Psoas muscle (tissue), 8 donors: ENCODE data around the gene SEMA3C. TPM values are rescaled to one million over a fixed set of nuclear protein-coding genes. Genes with fewer than 3 reads are reported as not detected.

ENCODE experiments used
- ATAC-seq, 4 donors: fragments of 200-7000 bp; cut with Tn5 transposase; one replicate each; pipeline ENCODE4 v1.9.1; 2020; ENCODE audit warnings: moderate library complexity in 3 of 4, mild to moderate bottlenecking in 2 of 4
- DNase-seq, 2 donors: peaks; one replicate each; pipeline ENCODE4 v3.0.0-alpha.2; 2020
- H3K27ac ChIP-seq: fragments of 200-600 bp; one replicate; pipeline ENCODE4 v1.8.0; 2022
- H3K27me3 ChIP-seq, 3 donors: fragments of 200-600 bp in 1 of 3; one replicate each; pipeline versions ENCODE4 v1.6.1 to v1.8.0; 2013 to 2022; ENCODE audit warnings: low read length in 2 of 3, mild to moderate bottlenecking in 2 of 3, moderate library complexity in 1 of 3; ENCODE audit not compliant: insufficient read depth in 3 of 3
- H3K36me3 ChIP-seq, 2 donors: fragments of 200-600 bp in 1 of 2; one replicate each; pipeline versions ENCODE4 v1.6.1 to v1.8.0; 2013 to 2022; ENCODE audit warnings: low read depth in 1 of 2, mild to moderate bottlenecking in 1 of 2, moderate library complexity in 1 of 2; ENCODE audit not compliant: insufficient read depth in 1 of 2
- H3K4me1 ChIP-seq: fragments of 200-600 bp; one replicate; pipeline ENCODE4 v1.8.0; 2022
- H3K4me3 ChIP-seq: fragments of 200-600 bp; one replicate; pipeline ENCODE4 v1.8.0; 2022; ENCODE audit warnings: mild to moderate bottlenecking
- H3K9me3 ChIP-seq: fragments of 200-600 bp; one replicate; pipeline ENCODE4 v1.8.0; 2022
- CTCF ChIP-seq: fragments of 200-600 bp; IDR thresholded peaks from one replicate; pipeline ENCODE4 v1.8.0; 2022; ENCODE audit warnings: antibody characterized with exemption
- WGBS, 3 donors: extraction: QIAGEN DNeasy Blood & Tissue Kit; methylation state at CpG; one replicate each; pipeline versions ENCODE4 v1.1.6 to v1.1.7; 2013; 5-methylcytosine and 5-hydroxymethylcytosine counted together
- intact Hi-C, 2 donors: fragments of 100-400 bp; cut with DNase I; formaldehyde crosslinking; loops; one replicate each; pipeline versions ENCODE4 v1.11.0 to v1.14.2; 2022
- polyA plus RNA-seq, 3 donors: library from polyadenylated mRNA; stranded (reverse); fragments of 200-250 nt; gene quantifications; one replicate each; pipeline ENCODE4 v1.2.3, GENCODE V29; 2013
- total RNA-seq, 4 donors: library from RNA; stranded (reverse); fragmentation: NEBNext Ultra II Directional in 2 of 4; extraction: Animal tissue kit (Norgen Biotek cat#: 25700) in 2 of 4; gene quantifications; one replicate each; pipeline versions ENCODE4 v1.2.1 to v1.2.4, GENCODE V29; 2021 to 2023
- donor health status: healthy with polysubstance abuse.
- donor health status: DM: no; HTN: no; CAD: no; lungs with moderate emphysema.
- donor health status: Bipolar disorder and iron deficiency.
- donor health status: healthy.
- donor health status: DM: yes; HTN: yes; CAD: no.
- donor health status: DM: no; HTN: no; CAD: no.
- donor health status: DM: no; HTN: no; CAD: no.
- donor health status: DM: yes; HTN: yes; CAD: no.

SEMA3C gene
- total and polyA plus RNA-seq, 7 donors: 6.6 to 63.1 (median 18.3) TPM

- H3K27ac ChIP-seq: no peak overlapping the region
- ATAC-seq: peak; percentile 51 to 88 (median 79)
- intact Hi-C loops: loop anchor here in 1 of 2 donors (10.0 kb wide), 1 partner anchor 133 kb away; the partner anchor contains the start of gene SEMA3C
- no peaks in the 10 kb centered on the region for H3K27me3 ChIP-seq
- H3K9me3 ChIP-seq: no peaks in the 10 kb centered on the region
- no peaks in the 10 kb centered on the region for H3K36me3 ChIP-seq
- no peak overlapping the region for H3K4me3 ChIP-seq
- DNase-seq: no peak
- H3K4me1 ChIP-seq: peaks cover 41% of the 10 kb centered on the region
- TF ChIP-seq CTCF: no peak
These were observed 137.3 kb downstream of the SEMA3C start for GRCh38 chr7:80781561-80781979.

GRCh38 chr7:80781146-80781545 lies 137.7 kb downstream of the SEMA3C start:
- H3K36me3 ChIP-seq: no peaks in the 10 kb centered on the region
- no peak for TF ChIP-seq CTCF
- 60 to 68% (median 63%) methylated on average over 2 of the region's 2 CpGs for WGBS, 3 donors
- H3K27me3 ChIP-seq: no peaks in the 10 kb centered on the region
- intact Hi-C loops: loop anchor here in 1 of 2 donors (10.0 kb wide), 1 partner anchor 134 kb away; the partner anchor contains the start of gene SEMA3C
- ATAC-seq (no peak), DNase-seq (no peak)
- H3K27ac ChIP-seq: no peak overlapping the region
- no peaks in the 10 kb centered on the region for H3K9me3 ChIP-seq
- no peak overlapping the region for H3K4me3 ChIP-seq
- peaks cover 45% of the 10 kb centered on the region for H3K4me1 ChIP-seq

- no peak overlapping the region for H3K27ac ChIP-seq
- no peak for TF ChIP-seq CTCF
- 83 to 89% (median 88%) methylated on average over 2 of the region's 2 CpGs for WGBS, 3 donors
- ATAC-seq: peak in 1 of 4 donors; percentile 42
- no peaks in the 10 kb centered on the region for H3K36me3 ChIP-seq
- intact Hi-C loops: no loop called here
- H3K27me3 ChIP-seq: no peaks in the 10 kb centered on the region
- no peak for DNase-seq
- peaks cover 59% of the 10 kb centered on the region for H3K4me1 ChIP-seq
- no peak overlapping the region for H3K4me3 ChIP-seq
- H3K9me3 ChIP-seq: no peaks in the 10 kb centered on the region
These were observed 139.4 kb downstream of the SEMA3C start for GRCh38 chr7:80779456-80779855.

- Histone ChIP-seq H3K27ac (no peak overlapping the region), H3K4me3 (no peak overlapping the region), H3K27me3 (no peaks in the 10 kb centered on the region), H3K9me3 (no peaks in the 10 kb centered on the region), H3K36me3 (no peaks in the 10 kb centered on the region), H3K4me1 (peaks cover 49% of the 10 kb centered on the region)
- no peak for TF ChIP-seq CTCF
- 18 to 31% (median 19%) methylated on average over 3 of the region's 3 CpGs for WGBS, 3 donors
- ATAC-seq (no peak), DNase-seq (no peak)
- intact Hi-C loops: no loop called here
These were observed 143.0 kb downstream of the SEMA3C start for GRCh38 chr7:80775897-80776296.

- H3K4me1 ChIP-seq: peaks cover 45% of the 10 kb centered on the region
- ATAC-seq (peak in 1 of 4 donors; percentile 38), DNase-seq (no peak)
- H3K27me3 ChIP-seq: no peaks in the 10 kb centered on the region
- intact Hi-C loops: no loop called here
- H3K36me3 ChIP-seq: no peaks in the 10 kb centered on the region
- no peak overlapping the region for H3K4me3 ChIP-seq
- H3K9me3 ChIP-seq: no peaks in the 10 kb centered on the region
- TF ChIP-seq CTCF: no peak
- H3K27ac ChIP-seq: no peak overlapping the region
These were observed 143.4 kb downstream of the SEMA3C start for GRCh38 chr7:80775482-80775881.
